Measurements from ENCODE around the gene PMM1.
A peak's percentile ranks its signal among the peaks of the same experiment; 100 is the strongest.

GRCh38 chr22:41532908-41533825 lies 56.5 kb downstream of the PMM1 start:
- TF ChIP-seq, protein P1, sequence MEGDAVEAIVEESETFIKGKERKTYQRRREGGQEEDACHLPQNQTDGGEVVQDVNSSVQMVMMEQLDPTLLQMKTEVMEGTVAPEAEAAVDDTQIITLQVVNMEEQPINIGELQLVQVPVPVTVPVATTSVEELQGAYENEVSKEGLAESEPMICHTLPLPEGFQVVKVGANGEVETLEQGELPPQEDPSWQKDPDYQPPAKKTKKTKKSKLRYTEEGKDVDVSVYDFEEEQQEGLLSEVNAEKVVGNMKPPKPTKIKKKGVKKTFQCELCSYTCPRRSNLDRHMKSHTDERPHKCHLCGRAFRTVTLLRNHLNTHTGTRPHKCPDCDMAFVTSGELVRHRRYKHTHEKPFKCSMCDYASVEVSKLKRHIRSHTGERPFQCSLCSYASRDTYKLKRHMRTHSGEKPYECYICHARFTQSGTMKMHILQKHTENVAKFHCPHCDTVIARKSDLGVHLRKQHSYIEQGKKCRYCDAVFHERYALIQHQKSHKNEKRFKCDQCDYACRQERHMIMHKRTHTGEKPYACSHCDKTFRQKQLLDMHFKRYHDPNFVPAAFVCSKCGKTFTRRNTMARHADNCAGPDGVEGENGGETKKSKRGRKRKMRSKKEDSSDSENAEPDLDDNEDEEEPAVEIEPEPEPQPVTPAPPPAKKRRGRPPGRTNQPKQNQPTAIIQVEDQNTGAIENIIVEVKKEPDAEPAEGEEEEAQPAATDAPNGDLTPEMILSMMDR (IDR thresholded peaks at IDR 0.05): peak; percentile 71 to 84 (median 76)
- no peak for TF ChIP-seq POLR2A (IDR thresholded peaks at IDR 0.05)
